ENCODE measurements around the gene MECP2. TPM values are rescaled to one million over a fixed set of nuclear protein-coding genes. Genes with fewer than 3 reads are reported as not detected.

The MECP2 gene
- total and polyA plus RNA-seq, 10 of the 15 experiments (the other 5 are each of a cell fraction or from before 2014, with no cell fraction given), result 1.3 to 32.7 (median 13.7) TPM

DNA sequence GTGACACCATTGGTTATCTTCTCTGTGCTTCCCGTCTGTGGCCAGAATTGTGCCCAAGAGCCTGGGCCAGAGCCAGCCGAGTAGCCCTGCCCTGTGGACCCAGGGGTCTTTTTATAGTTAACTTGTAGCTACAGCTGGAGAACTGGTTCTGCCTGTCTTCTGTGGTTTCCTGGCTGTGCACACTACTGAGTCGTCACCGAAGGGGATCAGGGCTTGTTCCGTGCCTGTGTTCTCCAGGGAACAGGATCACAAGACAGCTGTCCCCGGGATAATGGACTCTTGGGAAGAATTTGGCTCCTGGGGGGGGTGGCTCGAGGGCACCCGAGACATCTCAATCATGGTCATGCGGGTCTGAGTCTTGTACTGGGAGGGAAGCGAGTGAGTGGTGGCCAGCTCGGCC lies 24.4 kb upstream of the MECP2 start:
- FAIRE-seq, result no peak
- H2AFZ ChIP-seq (ENCODE audit: control insufficient read depth, low read depth, low read length), result no peak overlapping the region

DNA sequence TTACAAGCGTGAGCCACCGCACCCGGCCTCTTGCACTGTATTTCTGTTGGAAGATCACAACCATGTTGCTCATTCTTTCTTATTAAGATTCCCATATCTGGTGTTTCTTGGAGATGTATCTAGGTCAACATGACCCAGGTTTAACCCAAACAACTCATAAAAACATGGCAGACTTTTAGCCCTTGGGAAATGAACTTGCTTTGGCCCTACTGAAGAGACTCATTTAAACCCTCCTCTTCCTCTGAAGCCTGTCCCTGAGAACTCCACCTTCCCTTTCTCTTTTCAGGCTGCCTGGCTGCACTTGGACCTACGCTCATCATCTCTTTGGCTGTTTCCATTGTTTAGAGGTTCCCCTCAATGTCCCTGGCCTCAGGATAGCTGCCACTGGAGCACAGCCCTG lies 23.7 kb upstream of the MECP2 start:
- in situ Hi-C loops (cut with MboI) (no loop called here), intact Hi-C loops (cut with micrococcal nuclease; ENCODE audit: unreplicated experiment) (no loop called here)
- Histone ChIP-seq H3K9me3 (replicated peaks; ENCODE audit: control insufficient read depth, insufficient read depth, low read length) (no peaks in the 10 kb centered on the region; the same call in 2 of the 3 replicates), H3K36me3 (ENCODE audit: control insufficient read depth in 2 of 2, insufficient read depth in 2 of 2, low read length in 1 of 2) (no peaks in the 10 kb centered on the region), H3K4me2 (ENCODE audit: control insufficient read depth, insufficient read depth) (no peak overlapping the region), H2AFZ (ENCODE audit: control insufficient read depth, low read depth, low read length) (no peak overlapping the region), H3K4me3 (no peak overlapping the region), H3K79me2 (ENCODE audit: control insufficient read depth, insufficient read depth, low read length) (no peaks in the 10 kb centered on the region), H3K4me1 (ENCODE audit: control insufficient read depth, insufficient read depth, low read length) (no peaks in the 10 kb centered on the region), H4K20me1 (ENCODE audit: control insufficient read depth, insufficient read depth) (no peaks in the 10 kb centered on the region), H3K27ac (ENCODE audit: control insufficient read depth, insufficient read depth) (no peak overlapping the region), H3K27me3 (replicated peaks in 1 of 2; ENCODE audit: control insufficient read depth in 2 of 2, insufficient read depth in 2 of 2, low read length in 1 of 2) (no peaks in the 10 kb centered on the region), H3K9ac (ENCODE audit: control insufficient read depth, insufficient read depth, low read length) (no peak overlapping the region)
- SMC1A ChIA-PET (ENCODE audit: uncharacterized antibody, unreplicated experiment), result no interaction called here
- 79% methylated on average over 4 of the region's 4 CpGs for WGBS (ENCODE audit: insufficient coverage, insufficient replicate concordance, low lambda C conversion rate, missing lambda C conversion rate)
- TF ChIP-seq TAF1 (IDR thresholded peaks at IDR 0.05; ENCODE audit: borderline replicate concordance, low read depth, low read length) (no peak), CBX5 (IDR thresholded peaks at IDR 0.05; ENCODE audit: low read depth) (no peak)
- ATAC-seq (no peak), DNase-seq (ENCODE audit: low read depth, low spot score) (no peak), FAIRE-seq (no peak)
- POLR2A ChIA-PET, result no interaction called here
- CTCF ChIA-PET, result interaction anchor here (1.5 kb wide), 1 partner anchor 188 kb away, joined by 4 read pairs; no protein-coding TSS in a partner anchor
- no TSS peak for BruUV-seq (replicated peaks)
- RAD21 ChIA-PET (ENCODE audit: unreplicated experiment), result no interaction called here

More for the DNA sequence above, 24.4 kb upstream of the MECP2 start:
- intact Hi-C loops (cut with micrococcal nuclease; ENCODE audit: unreplicated experiment), result no loop called here
- TF ChIP-seq MTA3 (IDR thresholded peaks at IDR 0.05; ENCODE audit: borderline replicate concordance, low read length) (no peak), EZH2 (IDR thresholded peaks at IDR 0.05; ENCODE audit: borderline replicate concordance, control insufficient read depth, low read depth, low read length) (no peak)
- SMC1A ChIA-PET (ENCODE audit: uncharacterized antibody, unreplicated experiment), result no interaction called here
- Histone ChIP-seq H3K4me2 (ENCODE audit: control insufficient read depth, insufficient read depth) (no peak overlapping the region), H3K9ac (ENCODE audit: control insufficient read depth, insufficient read depth, low read length) (no peak overlapping the region), H3K36me3 (ENCODE audit: control insufficient read depth in 2 of 2, insufficient read depth in 2 of 2, low read length in 1 of 2) (no peaks in the 10 kb centered on the region), H4K20me1 (ENCODE audit: control insufficient read depth, insufficient read depth) (no peaks in the 10 kb centered on the region), H3K27me3 (replicated peaks in 1 of 2; ENCODE audit: control insufficient read depth in 2 of 2, insufficient read depth in 2 of 2, low read length in 1 of 2) (no peaks in the 10 kb centered on the region), H3K79me2 (ENCODE audit: control insufficient read depth, insufficient read depth, low read length) (no peaks in the 10 kb centered on the region), H3K9me3 (replicated peaks; ENCODE audit: control insufficient read depth, insufficient read depth, low read length) (no peaks in the 10 kb centered on the region; the same call in 2 of the 3 replicates), H3K4me1 (ENCODE audit: control insufficient read depth, insufficient read depth, low read length) (no peaks in the 10 kb centered on the region), H3K27ac (ENCODE audit: control insufficient read depth, insufficient read depth) (no peak overlapping the region), H3K4me3 (no peak overlapping the region)
- RAD21 ChIA-PET (ENCODE audit: unreplicated experiment), result no interaction called here
- BruUV-seq (replicated peaks), result no TSS peak
- no peak for DNase-seq (ENCODE audit: low read depth, low spot score)
- no peak for ATAC-seq
- CTCF ChIA-PET, result interaction anchor here (1.5 kb wide), 1 partner anchor 188 kb away, joined by 4 read pairs; no protein-coding TSS in a partner anchor
- 36% methylated on average over 11 of the region's 11 CpGs for WGBS (ENCODE audit: insufficient coverage, insufficient replicate concordance, low lambda C conversion rate, missing lambda C conversion rate)
- in situ Hi-C loops (cut with MboI), result no loop called here
- POLR2A ChIA-PET, result no interaction called here

Measured in GM12878 (cell line).